Endothelial cell of umbilical vein (primary cell): Measurements from ENCODE around the gene SCN3B.

Experiments used
- EZH2 ChIP-seq: IDR thresholded peaks from 2 replicates; pipeline ENCODE4 v1.6.1; 2012; ENCODE audit warnings: borderline replicate concordance, low read depth, mild to moderate bottlenecking, moderate library complexity, low read length, inconsistent platforms; ENCODE audit not compliant: severe bottlenecking
- FOS ChIP-seq: IDR thresholded peaks from 2 replicates; pipeline ENCODE4 v1.6.1; 2011; ENCODE audit warnings: mild to moderate bottlenecking, low read length, moderate library complexity, borderline replicate concordance; ENCODE audit not compliant: insufficient read depth
- GATA2 ChIP-seq: IDR thresholded peaks from 2 replicates; pipeline ENCODE4 v1.7.0; 2011; ENCODE audit warnings: low read depth, mild to moderate bottlenecking, moderate library complexity, mixed read lengths, low read length; ENCODE audit not compliant: insufficient read length, insufficient read depth
- JUN ChIP-seq: IDR thresholded peaks from 2 replicates; pipeline ENCODE4 v1.6.1; 2011; ENCODE audit warnings: borderline replicate concordance, low read depth; ENCODE audit not compliant: insufficient read length, insufficient read depth
- MYC ChIP-seq: IDR thresholded peaks from one replicate; pipeline ENCODE4 v1.6.1; 2011; ENCODE audit warnings: mild to moderate bottlenecking, low read depth, low read length
- POLR2A ChIP-seq: IDR thresholded peaks from 2 replicates; pipeline ENCODE4 v1.6.1; 2012; ENCODE audit warnings: low read depth, mild to moderate bottlenecking, control low read depth, low read length
- POLR2AphosphoS5 ChIP-seq: IDR thresholded peaks from 2 replicates; pipeline ENCODE4 v1.6.1; 2012; ENCODE audit warnings: low read depth, mild to moderate bottlenecking, control low read depth, low read length, moderate library complexity; ENCODE audit not compliant: insufficient read depth
- TF ChIP-seq, protein P1 (sequence below), 2 donors: IDR thresholded peaks; 1 replicate in 1 of 2; 2 replicates in 1 of 2; pipeline ENCODE4 v1.5.1; 2011; ENCODE audit warnings: low read length in 2 of 2, mild to moderate bottlenecking in 2 of 2, moderate library complexity in 2 of 2, control low read depth in 1 of 2, inconsistent platforms in 1 of 2, low read depth in 1 of 2; ENCODE audit not compliant: insufficient read depth in 1 of 2; ENCODE audit errors: extremely low read depth in 1 of 2
- TF ChIP-seq, protein P2 (sequence below): IDR thresholded peaks from 2 replicates; pipeline ENCODE4 v1.6.1; 2011; ENCODE audit not compliant: insufficient read depth, insufficient read length

DNA sequence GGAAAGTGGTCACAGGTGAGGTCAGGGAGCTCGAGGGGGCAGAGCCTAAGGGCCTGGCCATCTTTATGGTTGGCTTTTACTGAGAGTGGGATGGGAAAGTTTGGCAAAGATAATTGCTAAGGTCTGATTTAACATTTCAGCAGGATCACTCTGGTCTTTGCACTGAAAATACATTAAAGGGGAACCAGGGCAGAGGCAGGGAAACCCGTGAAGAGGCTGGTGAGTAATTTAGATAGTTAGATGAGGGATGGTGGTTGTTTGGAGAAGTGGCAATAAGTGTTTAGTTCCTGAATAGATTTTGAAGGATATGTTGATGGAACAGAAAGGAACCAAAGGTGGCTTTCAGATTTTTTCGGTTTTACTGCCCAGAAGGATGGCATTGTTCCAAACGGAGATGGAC, 50.8 kb downstream of the SCN3B start:
- no peak for TF ChIP-seq EZH2
- TF ChIP-seq, protein P1, sequence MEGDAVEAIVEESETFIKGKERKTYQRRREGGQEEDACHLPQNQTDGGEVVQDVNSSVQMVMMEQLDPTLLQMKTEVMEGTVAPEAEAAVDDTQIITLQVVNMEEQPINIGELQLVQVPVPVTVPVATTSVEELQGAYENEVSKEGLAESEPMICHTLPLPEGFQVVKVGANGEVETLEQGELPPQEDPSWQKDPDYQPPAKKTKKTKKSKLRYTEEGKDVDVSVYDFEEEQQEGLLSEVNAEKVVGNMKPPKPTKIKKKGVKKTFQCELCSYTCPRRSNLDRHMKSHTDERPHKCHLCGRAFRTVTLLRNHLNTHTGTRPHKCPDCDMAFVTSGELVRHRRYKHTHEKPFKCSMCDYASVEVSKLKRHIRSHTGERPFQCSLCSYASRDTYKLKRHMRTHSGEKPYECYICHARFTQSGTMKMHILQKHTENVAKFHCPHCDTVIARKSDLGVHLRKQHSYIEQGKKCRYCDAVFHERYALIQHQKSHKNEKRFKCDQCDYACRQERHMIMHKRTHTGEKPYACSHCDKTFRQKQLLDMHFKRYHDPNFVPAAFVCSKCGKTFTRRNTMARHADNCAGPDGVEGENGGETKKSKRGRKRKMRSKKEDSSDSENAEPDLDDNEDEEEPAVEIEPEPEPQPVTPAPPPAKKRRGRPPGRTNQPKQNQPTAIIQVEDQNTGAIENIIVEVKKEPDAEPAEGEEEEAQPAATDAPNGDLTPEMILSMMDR (IDR thresholded peaks at IDR 0.05; ENCODE audit: extremely low read depth in 1 of 2, insufficient read depth in 1 of 2, low read depth in 1 of 2, low read length in 2 of 2) = no peak
- TF ChIP-seq, protein P2, sequence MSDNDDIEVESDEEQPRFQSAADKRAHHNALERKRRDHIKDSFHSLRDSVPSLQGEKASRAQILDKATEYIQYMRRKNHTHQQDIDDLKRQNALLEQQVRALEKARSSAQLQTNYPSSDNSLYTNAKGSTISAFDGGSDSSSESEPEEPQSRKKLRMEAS = no peak
- TF ChIP-seq JUN = no peak
- no peak for TF ChIP-seq POLR2A
- TF ChIP-seq POLR2AphosphoS5 = no peak
- no peak for TF ChIP-seq MYC
- TF ChIP-seq FOS = no peak
- TF ChIP-seq GATA2 = no peak
